Hepatocyte (in vitro differentiated cells): ENCODE data around the gene EIF4H. TPM values are rescaled to one million over a fixed set of nuclear protein-coding genes. Genes with fewer than 3 reads are reported as not detected.

Source experiments
- DNase-seq: peaks from one replicate; pipeline ENCODE4 v3.0.0-alpha.2; 2016; ENCODE audit warnings: low spot score
- H2AFZ ChIP-seq: fragments of 200-600 bp; sonication (generic); 2 replicates; pipeline ENCODE4 v1.6.0; 2016; ENCODE audit warnings: antibody characterized with exemption, mild to moderate bottlenecking
- H3K27ac ChIP-seq: fragments of 200-600 bp; sonication (generic); 2 replicates; pipeline ENCODE4 v1.5.1; 2016; ENCODE audit warnings: mild to moderate bottlenecking
- H3K27me3 ChIP-seq: fragments of 200-600 bp; sonication (generic); 2 replicates; pipeline ENCODE4 v1.6.1; 2016
- H3K36me3 ChIP-seq: fragments of 200-600 bp; sonication (generic); replicated peaks from 2 replicates; pipeline ENCODE4 v1.5.1; 2016; ENCODE audit warnings: low read depth; ENCODE audit not compliant: insufficient read depth
- H3K4me1 ChIP-seq: fragments of 200-600 bp; sonication (generic); 2 replicates; pipeline ENCODE4 v1.5.1; 2016; ENCODE audit warnings: mild to moderate bottlenecking, moderate library complexity; ENCODE audit not compliant: insufficient read depth
- H3K4me2 ChIP-seq: fragments of 200-600 bp; sonication (generic); 2 replicates; pipeline ENCODE4 v1.6.0; 2016
- H3K4me3 ChIP-seq: fragments of 200-600 bp; sonication (generic); 2 replicates; pipeline ENCODE4 v1.5.1; 2016; ENCODE audit warnings: mild to moderate bottlenecking
- H3K79me2 ChIP-seq: fragments of 200-600 bp; sonication (generic); 2 replicates; pipeline ENCODE4 v1.6.0; 2017; ENCODE audit warnings: mild to moderate bottlenecking
- H3K9me2 ChIP-seq: fragments of 200-600 bp; sonication (generic); replicated peaks from 2 replicates; pipeline ENCODE4 v1.6.0; 2017; ENCODE audit warnings: mild to moderate bottlenecking; ENCODE audit not compliant: insufficient read depth
- H3K9me3 ChIP-seq: fragments of 200-600 bp; sonication (generic); 2 replicates; pipeline ENCODE4 v1.5.1; 2016; ENCODE audit warnings: low read depth, mild to moderate bottlenecking
- H4K20me1 ChIP-seq: fragments of 200-600 bp; sonication (generic); 2 replicates; pipeline ENCODE4 v1.6.0; 2016; ENCODE audit warnings: mild to moderate bottlenecking; ENCODE audit not compliant: insufficient read depth, poor library complexity, severe bottlenecking
- EZH2 ChIP-seq: fragments of 200-600 bp; sonication (generic); IDR thresholded peaks from 2 replicates; pipeline ENCODE4 v1.6.1; 2016; ENCODE audit warnings: antibody characterized with exemption, mild to moderate bottlenecking, borderline replicate concordance
- EZH2phosphoT487 ChIP-seq: fragments of 200-600 bp; sonication (generic); IDR thresholded peaks from one replicate; pipeline ENCODE4 v1.6.1; 2018; ENCODE audit warnings: antibody characterized with exemption, mild to moderate bottlenecking, low read depth, moderate library complexity; ENCODE audit not compliant: unreplicated experiment, severe bottlenecking
- WGBS: methylation state at CpG from one replicate; pipeline ENCODE4 v1.1.6; 2016; ENCODE audit warnings: low lambda C conversion rate; ENCODE audit errors: missing lambda C conversion rate; 5-methylcytosine and 5-hydroxymethylcytosine counted together
- polyA plus RNA-seq: library from polyadenylated mRNA; unstranded; fragments of >200 nt; fragmentation: Nextera tagmentation; extraction: Ambion mirVana; gene quantifications from 2 replicates; pipeline ENCODE4 v1.2.1, GENCODE V29; 2016
- total RNA-seq: library from RNA; depleted of rRNA; stranded (reverse); fragments of >200 nt; gene quantifications from 2 replicates; pipeline ENCODE4 v1.2.3, GENCODE V29; 2014
- TF ChIP-seq, protein P1 (sequence below): fragments of 200-600 bp; sonication (generic); IDR thresholded peaks from 2 replicates; pipeline ENCODE4 v1.5.1; 2016; ENCODE audit warnings: antibody characterized with exemption, mild to moderate bottlenecking; ENCODE audit not compliant: poor library complexity

The EIF4H gene
- total and polyA plus RNA-seq, 2 experiments from 2014 or later: 178 to 217 TPM

DNA sequence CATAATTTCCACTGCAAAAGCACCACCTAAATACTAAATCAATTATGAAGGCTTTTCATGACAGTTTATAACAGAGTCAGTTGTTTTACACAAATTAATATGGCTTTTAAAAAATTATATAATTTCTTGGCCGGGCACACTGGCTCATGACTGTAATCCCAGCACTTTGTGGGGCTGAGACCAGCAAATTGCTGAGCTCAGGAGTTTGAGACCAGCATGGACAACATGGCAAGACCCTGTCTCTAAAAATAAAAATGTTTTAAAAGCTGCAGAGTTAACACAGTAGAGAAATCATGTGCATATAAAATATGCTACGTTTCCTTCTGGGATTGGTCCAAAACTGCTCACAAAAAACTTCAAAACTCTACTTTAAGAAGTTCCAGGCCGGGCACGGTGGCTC is 43.6 kb upstream of the EIF4H start:
- no peak overlapping the region for H3K4me2 ChIP-seq
- no peak for DNase-seq
- 84% methylated on average over 4 of the region's 4 CpGs for WGBS
- H2AFZ ChIP-seq: no peak overlapping the region
- TF ChIP-seq EZH2 (no peak), EZH2phosphoT487 (no peak)
- TF ChIP-seq, protein P1, sequence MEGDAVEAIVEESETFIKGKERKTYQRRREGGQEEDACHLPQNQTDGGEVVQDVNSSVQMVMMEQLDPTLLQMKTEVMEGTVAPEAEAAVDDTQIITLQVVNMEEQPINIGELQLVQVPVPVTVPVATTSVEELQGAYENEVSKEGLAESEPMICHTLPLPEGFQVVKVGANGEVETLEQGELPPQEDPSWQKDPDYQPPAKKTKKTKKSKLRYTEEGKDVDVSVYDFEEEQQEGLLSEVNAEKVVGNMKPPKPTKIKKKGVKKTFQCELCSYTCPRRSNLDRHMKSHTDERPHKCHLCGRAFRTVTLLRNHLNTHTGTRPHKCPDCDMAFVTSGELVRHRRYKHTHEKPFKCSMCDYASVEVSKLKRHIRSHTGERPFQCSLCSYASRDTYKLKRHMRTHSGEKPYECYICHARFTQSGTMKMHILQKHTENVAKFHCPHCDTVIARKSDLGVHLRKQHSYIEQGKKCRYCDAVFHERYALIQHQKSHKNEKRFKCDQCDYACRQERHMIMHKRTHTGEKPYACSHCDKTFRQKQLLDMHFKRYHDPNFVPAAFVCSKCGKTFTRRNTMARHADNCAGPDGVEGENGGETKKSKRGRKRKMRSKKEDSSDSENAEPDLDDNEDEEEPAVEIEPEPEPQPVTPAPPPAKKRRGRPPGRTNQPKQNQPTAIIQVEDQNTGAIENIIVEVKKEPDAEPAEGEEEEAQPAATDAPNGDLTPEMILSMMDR: no peak
- H3K4me1 ChIP-seq: no peaks in the 10 kb centered on the region
- H3K79me2 ChIP-seq: no peaks in the 10 kb centered on the region
- no peaks in the 10 kb centered on the region for H3K9me3 ChIP-seq
- H3K36me3 ChIP-seq: no peaks in the 10 kb centered on the region
- no peaks in the 10 kb centered on the region for H3K9me2 ChIP-seq
- H3K4me3 ChIP-seq: no peak overlapping the region
- no peaks in the 10 kb centered on the region for H3K27me3 ChIP-seq
- H4K20me1 ChIP-seq: no peaks in the 10 kb centered on the region
- no peak overlapping the region for H3K27ac ChIP-seq

DNA sequence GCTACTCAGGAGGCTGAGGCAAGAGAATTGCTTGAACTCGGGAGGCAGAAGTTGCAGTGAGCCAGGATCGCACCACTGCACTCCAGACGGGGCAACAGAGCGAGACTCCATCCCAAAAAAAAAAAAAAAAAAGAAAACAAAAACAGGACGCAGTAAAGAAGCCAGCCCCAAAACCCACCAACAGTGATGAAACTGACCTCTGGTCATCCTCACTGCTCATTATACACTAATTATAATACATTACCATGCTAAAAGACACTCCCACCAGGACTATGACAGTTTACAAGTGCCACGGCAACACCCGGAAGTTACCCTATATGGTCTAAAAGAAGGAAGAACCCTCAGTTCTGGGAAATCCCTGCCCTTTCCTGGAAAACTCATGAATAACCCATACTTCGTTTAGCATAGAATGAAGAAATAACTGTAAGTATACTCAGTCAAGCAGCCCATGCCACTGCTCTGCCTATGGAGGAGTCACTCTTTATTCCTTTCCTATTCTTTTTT is 40.0 kb upstream of the EIF4H start:
- H3K27me3 ChIP-seq: no peaks in the 10 kb centered on the region
- 91% methylated on average over 8 of the region's 8 CpGs for WGBS
- no peaks in the 10 kb centered on the region for H3K4me1 ChIP-seq
- no peak overlapping the region for H3K4me2 ChIP-seq
- no peak overlapping the region for H3K27ac ChIP-seq
- TF ChIP-seq EZH2phosphoT487: no peak
- TF ChIP-seq EZH2: no peak
- TF ChIP-seq, protein P1: no peak
- no peaks in the 10 kb centered on the region for H3K9me3 ChIP-seq
- no peak for DNase-seq
- no peaks in the 10 kb centered on the region for H3K36me3 ChIP-seq
- no peaks in the 10 kb centered on the region for H4K20me1 ChIP-seq
- no peaks in the 10 kb centered on the region for H3K79me2 ChIP-seq
- H2AFZ ChIP-seq: no peak overlapping the region
- H3K4me3 ChIP-seq: no peak overlapping the region
- no peaks in the 10 kb centered on the region for H3K9me2 ChIP-seq

GRCh38 chr7:74138334-74138867 is 35.8 kb upstream of the EIF4H start:
- 41% methylated on average over 12 of the region's 12 CpGs for WGBS
- Histone ChIP-seq H3K79me2 (no peaks in the 10 kb centered on the region), H2AFZ (no peak overlapping the region)

More at GRCh38 chr7:74138334-74138867, 35.8 kb upstream of the EIF4H start:
- Histone ChIP-seq H3K9me2 (no peaks in the 10 kb centered on the region), H4K20me1 (no peaks in the 10 kb centered on the region), H3K36me3 (no peaks in the 10 kb centered on the region), H3K27me3 (no peaks in the 10 kb centered on the region), H3K27ac (no peak overlapping the region), H3K4me1 (no peaks in the 10 kb centered on the region), H3K4me2 (no peak overlapping the region), H3K9me3 (no peaks in the 10 kb centered on the region), H3K4me3 (no peak overlapping the region)
- DNase-seq: no peak
- TF ChIP-seq, protein P1: no peak
- TF ChIP-seq EZH2 (no peak), EZH2phosphoT487 (no peak)
